Neural crest cell (in vitro differentiated cells): ENCODE results near the gene SLC22A14. TPM values are rescaled to one million over a fixed set of nuclear protein-coding genes. Genes with fewer than 3 reads are reported as not detected.

Experiments used
- DNase-seq: peaks from one replicate; pipeline ENCODE4 v3.0.0; 2021; ENCODE audit warnings: low read depth, mixed read lengths, low spot score
- H3K27ac Mint-ChIP-seq: one replicate; pipeline ENCODE4 v1.8.0; 2021; ENCODE audit warnings: mild to moderate bottlenecking, mixed read lengths; ENCODE audit not compliant: unreplicated experiment
- H3K27me3 Mint-ChIP-seq: 2 replicates; pipeline ENCODE4 v1.8.0; 2021; ENCODE audit warnings: low read depth, mild to moderate bottlenecking, mixed read lengths
- H3K36me3 Mint-ChIP-seq: 2 replicates; pipeline ENCODE4 v1.8.0; 2021; ENCODE audit warnings: low read depth, mild to moderate bottlenecking, mixed read lengths
- H3K4me1 Mint-ChIP-seq: 2 replicates; pipeline ENCODE4 v1.8.0; 2021; ENCODE audit warnings: mixed read lengths
- H3K4me3 Mint-ChIP-seq: one replicate; pipeline ENCODE4 v1.8.0; 2021; ENCODE audit warnings: mild to moderate bottlenecking, mixed read lengths
- H3K9me3 Mint-ChIP-seq: 2 replicates; pipeline ENCODE4 v1.8.0; 2021; ENCODE audit warnings: mixed read lengths
- CTCF ChIP-seq: fragments of 200-600 bp; sonication (generic); conservative IDR thresholded peaks from 2 replicates; pipeline ENCODE4 v1.5.0; 2021; ENCODE audit warnings: antibody characterized with exemption, mild to moderate bottlenecking
- total RNA-seq: library from RNA; stranded (reverse); gene quantifications from 2 replicates; pipeline ENCODE4 v1.2.1, GENCODE V29; 2021

Gene SLC22A14
- total RNA-seq, 1 donor from 2014 or later: not detected

- Mint-ChIP-seq H3K9me3 (no peaks in the 10 kb centered on the region), H3K36me3 (peaks cover 27% of the 10 kb centered on the region), H3K4me3 (no peak overlapping the region), H3K4me1 (peaks cover 12% of the 10 kb centered on the region), H3K27me3 (no peaks in the 10 kb centered on the region), H3K27ac (no peak overlapping the region)
- no peak for TF ChIP-seq CTCF
- no peak for DNase-seq
These were observed 26.5 kb upstream of the SLC22A14 start for GRCh38 chr3:38255627-38256026.

DNA sequence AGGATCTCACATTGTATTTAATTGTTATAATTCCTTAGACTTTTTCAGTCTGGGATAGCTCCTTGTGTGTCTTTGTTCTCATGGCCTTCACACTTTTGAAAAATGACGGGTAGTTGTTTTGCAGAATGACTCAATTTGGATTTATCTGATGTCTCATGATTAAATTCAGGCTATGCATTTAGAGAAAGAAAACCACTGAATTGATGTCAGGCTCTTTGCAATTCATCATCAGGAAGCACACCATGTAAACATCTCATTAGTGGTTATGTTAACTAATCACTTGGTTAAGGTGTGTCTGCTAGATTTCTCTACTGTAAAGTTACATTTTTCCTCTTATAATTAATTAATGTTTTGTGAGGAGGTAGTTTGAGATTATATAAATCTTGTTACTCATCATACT is 24.5 kb upstream of the SLC22A14 start:
- Mint-ChIP-seq H3K9me3 (peaks cover 2% of the 10 kb centered on the region), H3K36me3 (peaks cover 24% of the 10 kb centered on the region)

DNA sequence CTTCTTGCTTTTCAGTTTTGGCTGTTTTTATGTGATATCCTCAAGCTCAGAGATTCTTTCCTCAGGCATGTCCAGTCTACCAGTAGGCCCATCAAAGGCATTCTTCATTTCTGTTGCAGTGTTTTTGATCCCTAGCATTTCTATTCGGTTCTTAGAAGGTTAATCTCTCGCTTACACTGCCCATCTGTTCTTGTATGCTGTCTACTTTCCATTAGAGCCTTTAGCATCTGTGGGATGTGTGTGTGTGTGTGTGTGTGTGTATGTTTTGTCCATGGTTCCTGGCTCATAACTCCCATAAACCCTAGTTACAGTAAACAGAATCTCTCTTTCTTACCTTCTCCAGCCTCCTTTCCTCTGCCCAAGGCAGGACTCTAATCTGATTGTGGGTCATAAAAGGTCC is 21.6 kb upstream of the SLC22A14 start:
- TF ChIP-seq CTCF: no peak
- H3K4me1 Mint-ChIP-seq: no peaks in the 10 kb centered on the region
- peaks cover 11% of the 10 kb centered on the region for H3K36me3 Mint-ChIP-seq
- H3K4me3 Mint-ChIP-seq: no peak overlapping the region
- H3K27me3 Mint-ChIP-seq: no peaks in the 10 kb centered on the region
- DNase-seq: no peak
- H3K9me3 Mint-ChIP-seq: peaks cover 2% of the 10 kb centered on the region
- H3K27ac Mint-ChIP-seq: no peak overlapping the region

More for the DNA sequence above, 24.5 kb upstream of the SLC22A14 start:
- DNase-seq: no peak
- peaks cover 2% of the 10 kb centered on the region for H3K4me1 Mint-ChIP-seq
- H3K4me3 Mint-ChIP-seq: no peak overlapping the region
- no peak for TF ChIP-seq CTCF
- no peak overlapping the region for H3K27ac Mint-ChIP-seq
- no peaks in the 10 kb centered on the region for H3K27me3 Mint-ChIP-seq

DNA sequence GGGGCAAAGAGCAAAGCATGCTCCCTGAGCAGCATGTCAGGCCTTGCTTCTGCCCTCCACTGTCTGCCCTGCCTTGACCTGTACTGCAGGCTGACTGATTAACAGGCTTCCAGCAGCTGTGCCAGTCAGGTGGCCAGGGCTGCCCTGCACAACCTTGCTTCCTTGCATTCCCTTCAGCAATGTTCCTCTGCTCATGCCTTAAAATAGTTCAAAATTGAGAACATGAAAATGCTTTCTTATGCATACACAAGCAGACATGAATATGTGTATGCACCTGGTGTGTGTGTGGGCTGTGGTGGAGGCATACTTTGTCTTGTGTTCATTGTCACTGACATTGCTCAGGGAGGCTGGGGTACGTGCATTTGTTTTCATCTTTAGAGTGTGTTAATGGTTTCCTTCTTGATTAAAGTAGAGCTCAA is 17.7 kb upstream of the SLC22A14 start:
- no peak overlapping the region for H3K4me3 Mint-ChIP-seq
- peaks cover 7% of the 10 kb centered on the region for H3K36me3 Mint-ChIP-seq
- H3K4me1 Mint-ChIP-seq: no peaks in the 10 kb centered on the region
- H3K27ac Mint-ChIP-seq: no peak overlapping the region
- TF ChIP-seq CTCF: no peak
- H3K9me3 Mint-ChIP-seq: peaks cover 2% of the 10 kb centered on the region
- H3K27me3 Mint-ChIP-seq: no peaks in the 10 kb centered on the region
- DNase-seq: no peak

- no peak overlapping the region for H3K27ac Mint-ChIP-seq
- no peaks in the 10 kb centered on the region for H3K4me1 Mint-ChIP-seq
- H3K9me3 Mint-ChIP-seq: peaks cover 2% of the 10 kb centered on the region
- no peaks in the 10 kb centered on the region for H3K27me3 Mint-ChIP-seq
- H3K4me3 Mint-ChIP-seq: no peak overlapping the region
- TF ChIP-seq CTCF: no peak
- DNase-seq: no peak
- peaks cover 7% of the 10 kb centered on the region for H3K36me3 Mint-ChIP-seq
These were observed 17.3 kb upstream of the SLC22A14 start for GRCh38 chr3:38264779-38265178.
